Natural killer cell (primary cell): ENCODE results near the gene CDH26. TPM values are rescaled to one million over a fixed set of nuclear protein-coding genes. Genes with fewer than 3 reads are reported as not detected.

Experiments used
- ATAC-seq, 3 donors: fragments of 150-1000 bp in 2 of 3; fragments of 200-7000 bp in 1 of 3; cut with Tn5 transposase; 1 replicate in 1 of 3; 2 replicates in 2 of 3; pipeline ENCODE4 v1.10.0; 2021; ENCODE audit warnings: mild to moderate bottlenecking in 2 of 3, moderate library complexity in 2 of 3
- DNase-seq, 2 donors: peaks; one replicate each; pipeline versions ENCODE4 v3.0.0 to v3.0.0-alpha.2; 2013 to 2021; ENCODE audit warnings: mixed read lengths in 1 of 2
- H3K27ac ChIP-seq: one replicate; pipeline ENCODE4 v1.5.1; 2013; ENCODE audit warnings: mild to moderate bottlenecking, low read length
- H3K27me3 ChIP-seq: one replicate; pipeline ENCODE4 v1.6.1; 2013; ENCODE audit warnings: low read length; ENCODE audit not compliant: control insufficient read depth, insufficient read depth
- H3K36me3 ChIP-seq: one replicate; pipeline ENCODE4 v1.6.1; 2013; ENCODE audit warnings: low read length; ENCODE audit not compliant: control insufficient read depth, insufficient read depth
- H3K4me1 ChIP-seq: one replicate; pipeline ENCODE4 v1.6.1; 2013; ENCODE audit warnings: low read length; ENCODE audit not compliant: control insufficient read depth, insufficient read depth
- H3K4me3 ChIP-seq: one replicate; pipeline ENCODE4 v1.5.1; 2013; ENCODE audit warnings: low read length
- H3K9me3 ChIP-seq: one replicate; pipeline ENCODE4 v1.6.1; 2013; ENCODE audit warnings: low read length; ENCODE audit not compliant: control insufficient read depth, insufficient read depth
- H3K27ac Mint-ChIP-seq, 2 donors: one replicate each; pipeline ENCODE4 v1.8.0; 2022; ENCODE audit warnings: mild to moderate bottlenecking in 2 of 2, mixed read lengths in 2 of 2, moderate library complexity in 1 of 2
- H3K27me3 Mint-ChIP-seq, 2 donors: one replicate each; pipeline ENCODE4 v1.8.0; 2022; ENCODE audit warnings: low read depth in 2 of 2, mixed read lengths in 2 of 2
- H3K36me3 Mint-ChIP-seq: one replicate; pipeline ENCODE4 v1.8.0; 2022; ENCODE audit warnings: mixed read lengths
- H3K4me1 Mint-ChIP-seq, 2 donors: one replicate each; pipeline ENCODE4 v1.8.0; 2022; ENCODE audit warnings: mixed read lengths in 2 of 2
- H3K4me3 Mint-ChIP-seq: one replicate; pipeline ENCODE4 v1.8.0; 2022; ENCODE audit warnings: mild to moderate bottlenecking, moderate library complexity, mixed read lengths
- H3K9me3 Mint-ChIP-seq, 2 donors: one replicate each; pipeline ENCODE4 v1.8.0; 2022; ENCODE audit warnings: mixed read lengths in 2 of 2
- CTCF ChIP-seq: fragments of 200-600 bp; IDR thresholded peaks from one replicate; pipeline ENCODE4 v1.8.0; 2022; ENCODE audit warnings: antibody characterized with exemption
- WGBS: methylation state at CpG from one replicate; pipeline ENCODE4 v1.1.7; 2013; ENCODE audit warnings: missing lambda C conversion rate; ENCODE audit not compliant: insufficient coverage; 5-methylcytosine and 5-hydroxymethylcytosine counted together
- intact Hi-C: fragments of 100-400 bp; cut with micrococcal nuclease; formaldehyde crosslinking; loops from one replicate; pipeline ENCODE4 v1.14.2; 2022
- total RNA-seq, 4 donors: library from RNA; stranded (reverse); fragments of 120-200 nt in 1 of 4; gene quantifications; one replicate each; pipeline versions ENCODE4 v1.2.3 to v1.2.4, GENCODE V29; 2013 to 2022

Gene CDH26
- total RNA-seq, 3 donors from 2014 or later (not counting 1 experiment from before 2014, with no cell fraction given): 1.2 to 2.0 (median 1.8) TPM

DNA sequence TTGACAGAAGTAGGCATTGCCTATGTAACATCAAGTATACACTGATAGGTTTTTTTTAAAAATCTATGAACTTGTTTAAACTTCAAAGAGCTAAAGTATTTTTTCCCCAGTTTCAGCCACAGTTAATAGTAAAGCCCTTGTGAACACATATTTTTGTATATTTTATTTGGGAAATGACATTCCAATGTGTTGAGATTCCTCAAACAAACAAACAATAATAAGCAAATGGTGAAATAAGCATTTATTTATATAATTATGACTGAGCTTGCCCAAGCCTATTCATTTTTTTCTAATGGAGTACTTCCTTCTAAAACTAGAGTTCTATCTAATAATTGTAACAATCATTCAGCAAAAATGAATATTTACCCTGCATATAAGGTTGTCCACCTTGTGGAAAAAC is 37.3 kb upstream of the CDH26 start:
- H3K27ac ChIP-seq: no peak overlapping the region
- ATAC-seq (no peak), DNase-seq (no peak)
- no peaks in the 10 kb centered on the region for H3K36me3 Mint-ChIP-seq
- H3K4me3 ChIP-seq: no peak overlapping the region
- no peak overlapping the region for H3K4me3 Mint-ChIP-seq
- no peaks in the 10 kb centered on the region for H3K4me1 ChIP-seq
- H3K36me3 ChIP-seq: no peaks in the 10 kb centered on the region
- TF ChIP-seq CTCF: no peak
- intact Hi-C loops: no loop called here
- H3K27me3 ChIP-seq: no peaks in the 10 kb centered on the region
- H3K9me3 Mint-ChIP-seq: no peaks in the 10 kb centered on the region
- no peak overlapping the region for H3K27ac Mint-ChIP-seq
- no peaks in the 10 kb centered on the region for H3K4me1 Mint-ChIP-seq
- H3K9me3 ChIP-seq: no peaks in the 10 kb centered on the region
- H3K27me3 Mint-ChIP-seq: peaks cover 4 to 8% of the 10 kb centered on the region in 2 donors

- no peak for DNase-seq
- Mint-ChIP-seq H3K9me3 (no peaks in the 10 kb centered on the region), H3K4me3 (no peak overlapping the region), H3K36me3 (no peaks in the 10 kb centered on the region), H3K27me3 (peaks cover 5 to 8% of the 10 kb centered on the region in 2 donors), H3K27ac (no peak overlapping the region), H3K4me1 (no peaks in the 10 kb centered on the region)
- Histone ChIP-seq H3K9me3 (no peaks in the 10 kb centered on the region), H3K27me3 (no peaks in the 10 kb centered on the region), H3K4me1 (no peaks in the 10 kb centered on the region), H3K4me3 (no peak overlapping the region), H3K36me3 (no peaks in the 10 kb centered on the region), H3K27ac (no peak overlapping the region)
- no peak for ATAC-seq
- intact Hi-C loops: no loop called here
- WGBS: no CpG with 5 or more reads among the region's 1 CpG
- TF ChIP-seq CTCF: no peak
These were observed 34.7 kb upstream of the CDH26 start for GRCh38 chr20:59923514-59923913.

DNA sequence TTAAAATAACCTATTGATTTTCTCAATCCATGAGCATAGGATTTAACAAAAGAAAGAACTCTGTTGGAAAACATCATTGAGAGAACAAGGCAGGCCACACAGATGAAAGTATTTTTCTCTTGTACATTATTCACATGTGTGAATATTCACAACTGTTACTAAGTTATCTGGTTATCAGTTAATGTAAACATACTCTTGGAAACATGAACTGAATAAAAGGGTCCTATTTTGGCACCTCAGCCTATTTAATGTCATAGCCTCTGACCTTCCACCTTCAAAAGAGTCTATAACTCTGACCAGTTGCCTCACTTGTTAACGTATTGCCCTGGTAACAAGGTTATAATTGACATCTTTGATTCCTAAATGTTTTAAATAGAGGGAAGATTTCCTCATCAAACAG is 32.9 kb upstream of the CDH26 start:
- Histone ChIP-seq H3K4me3 (no peak overlapping the region), H3K27me3 (no peaks in the 10 kb centered on the region), H3K27ac (no peak overlapping the region), H3K9me3 (no peaks in the 10 kb centered on the region), H3K36me3 (no peaks in the 10 kb centered on the region), H3K4me1 (no peaks in the 10 kb centered on the region)
- H3K9me3 Mint-ChIP-seq: no peaks in the 10 kb centered on the region
- DNase-seq (no peak), ATAC-seq (no peak)
- intact Hi-C loops: no loop called here
- TF ChIP-seq CTCF: no peak
- no peak overlapping the region for H3K4me3 Mint-ChIP-seq
- no peak overlapping the region for H3K27ac Mint-ChIP-seq
- H3K27me3 Mint-ChIP-seq: peaks cover 8 to 11% of the 10 kb centered on the region in 2 donors
- no CpG with 5 or more reads among the region's 1 CpG for WGBS
- H3K4me1 Mint-ChIP-seq: no peaks in the 10 kb centered on the region
- no peaks in the 10 kb centered on the region for H3K36me3 Mint-ChIP-seq

DNA sequence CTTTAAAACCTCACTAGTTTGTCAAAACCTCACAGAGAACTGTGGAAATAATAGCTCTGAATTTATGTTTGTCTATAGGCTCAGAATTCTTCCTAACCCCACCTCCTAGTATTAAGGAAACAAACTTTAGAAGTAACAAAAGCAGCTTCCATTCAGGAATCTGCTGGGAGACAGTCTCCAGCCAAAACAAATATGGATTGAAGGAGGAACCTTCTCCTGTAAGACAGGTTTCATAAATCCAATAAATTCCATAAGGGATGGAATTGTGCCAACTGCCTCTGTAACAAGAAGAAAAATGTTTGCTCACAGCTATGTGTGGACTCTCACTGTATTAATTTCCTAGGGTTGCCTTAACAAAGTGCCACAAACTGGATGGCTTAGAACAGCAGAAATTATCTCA is 32.3 kb upstream of the CDH26 start:
- Mint-ChIP-seq H3K4me1 (no peaks in the 10 kb centered on the region), H3K36me3 (no peaks in the 10 kb centered on the region)
- no peaks in the 10 kb centered on the region for H3K9me3 ChIP-seq

More for the DNA sequence above, 32.3 kb upstream of the CDH26 start:
- no peak for ATAC-seq
- no peaks in the 10 kb centered on the region for H3K9me3 Mint-ChIP-seq
- H3K27me3 ChIP-seq: no peaks in the 10 kb centered on the region
- no peak overlapping the region for H3K27ac ChIP-seq
- H3K36me3 ChIP-seq: no peaks in the 10 kb centered on the region
- TF ChIP-seq CTCF: no peak
- intact Hi-C loops: no loop called here
- no peak overlapping the region for H3K4me3 Mint-ChIP-seq
- no peaks in the 10 kb centered on the region for H3K4me1 ChIP-seq
- no peak overlapping the region for H3K27ac Mint-ChIP-seq
- no peak for DNase-seq
- H3K27me3 Mint-ChIP-seq: peaks cover 8 to 11% of the 10 kb centered on the region in 2 donors
- H3K4me3 ChIP-seq: no peak overlapping the region
